Measurements from ENCODE around the gene CDH20.

GRCh38 chr18:61474918-61475317, 141.7 kb downstream of the CDH20 start:
- TF ChIP-seq CTCF (optimal IDR thresholded peaks at IDR 0.05 in 1 of 3, IDR thresholded peaks at IDR 0.05 in 1 of 3, conservative IDR thresholded peaks at IDR 0.05 in 1 of 3; ENCODE audit: extremely low read depth in 1 of 3, insufficient read depth in 2 of 3, low read length in 3 of 3) (no peak), EZH2 (IDR thresholded peaks at IDR 0.05; ENCODE audit: low read length) (no peak)
